ENCODE results near the gene PHF10.

DNA sequence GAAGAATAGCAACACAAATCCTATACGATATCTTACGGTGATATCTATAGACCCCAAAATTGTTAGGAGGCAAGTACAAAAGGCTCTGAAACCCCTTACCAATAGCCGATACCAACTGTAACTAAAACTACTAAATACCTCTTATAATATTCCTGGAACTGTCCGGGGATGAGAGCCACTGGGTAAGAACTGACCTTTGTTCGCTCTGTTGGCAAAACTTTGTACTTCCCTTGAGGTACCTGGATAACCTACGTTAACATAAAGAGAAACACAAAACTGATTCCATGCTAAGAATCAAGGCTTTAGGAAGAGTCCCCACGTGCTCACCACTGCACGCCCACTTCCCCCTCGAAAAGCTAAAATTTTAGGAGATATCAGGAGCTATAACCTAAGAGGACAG lies 9.7 kb downstream of the PHF10 start:
- TF ChIP-seq TOX (CRISPR knock-in tag; IDR thresholded peaks at IDR 0.05; ENCODE audit: borderline replicate concordance) (no peak), ZNF565 (CRISPR knock-in tag; conservative IDR thresholded peaks at IDR 0.05; ENCODE audit: low read depth) (no peak), ESRRG (CRISPR knock-in tag; IDR thresholded peaks at IDR 0.05) (no peak), ZFP30 (CRISPR knock-in tag; IDR thresholded peaks at IDR 0.05) (no peak), BACH2 (CRISPR knock-in tag; IDR thresholded peaks at IDR 0.05; ENCODE audit: borderline replicate concordance) (no peak), PPARA (CRISPR knock-in tag; IDR thresholded peaks at IDR 0.05; ENCODE audit: borderline replicate concordance) (no peak), ZFP3 (CRISPR knock-in tag; IDR thresholded peaks at IDR 0.05) (no peak), ZNF8 (CRISPR knock-in tag; IDR thresholded peaks at IDR 0.05) (no peak), CREB5 (CRISPR knock-in tag; IDR thresholded peaks at IDR 0.05; ENCODE audit: low read depth) (no peak), RARB (CRISPR knock-in tag; IDR thresholded peaks at IDR 0.05) (no peak)
- TF ChIP-seq, protein P1, sequence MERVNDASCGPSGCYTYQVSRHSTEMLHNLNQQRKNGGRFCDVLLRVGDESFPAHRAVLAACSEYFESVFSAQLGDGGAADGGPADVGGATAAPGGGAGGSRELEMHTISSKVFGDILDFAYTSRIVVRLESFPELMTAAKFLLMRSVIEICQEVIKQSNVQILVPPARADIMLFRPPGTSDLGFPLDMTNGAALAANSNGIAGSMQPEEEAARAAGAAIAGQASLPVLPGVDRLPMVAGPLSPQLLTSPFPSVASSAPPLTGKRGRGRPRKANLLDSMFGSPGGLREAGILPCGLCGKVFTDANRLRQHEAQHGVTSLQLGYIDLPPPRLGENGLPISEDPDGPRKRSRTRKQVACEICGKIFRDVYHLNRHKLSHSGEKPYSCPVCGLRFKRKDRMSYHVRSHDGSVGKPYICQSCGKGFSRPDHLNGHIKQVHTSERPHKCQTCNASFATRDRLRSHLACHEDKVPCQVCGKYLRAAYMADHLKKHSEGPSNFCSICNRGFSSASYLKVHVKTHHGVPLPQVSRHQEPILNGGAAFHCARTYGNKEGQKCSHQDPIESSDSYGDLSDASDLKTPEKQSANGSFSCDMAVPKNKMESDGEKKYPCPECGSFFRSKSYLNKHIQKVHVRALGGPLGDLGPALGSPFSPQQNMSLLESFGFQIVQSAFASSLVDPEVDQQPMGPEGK (CRISPR knock-in tag; IDR thresholded peaks at IDR 0.05; ENCODE audit: borderline replicate concordance) = no peak
- TF ChIP-seq, protein P2, sequence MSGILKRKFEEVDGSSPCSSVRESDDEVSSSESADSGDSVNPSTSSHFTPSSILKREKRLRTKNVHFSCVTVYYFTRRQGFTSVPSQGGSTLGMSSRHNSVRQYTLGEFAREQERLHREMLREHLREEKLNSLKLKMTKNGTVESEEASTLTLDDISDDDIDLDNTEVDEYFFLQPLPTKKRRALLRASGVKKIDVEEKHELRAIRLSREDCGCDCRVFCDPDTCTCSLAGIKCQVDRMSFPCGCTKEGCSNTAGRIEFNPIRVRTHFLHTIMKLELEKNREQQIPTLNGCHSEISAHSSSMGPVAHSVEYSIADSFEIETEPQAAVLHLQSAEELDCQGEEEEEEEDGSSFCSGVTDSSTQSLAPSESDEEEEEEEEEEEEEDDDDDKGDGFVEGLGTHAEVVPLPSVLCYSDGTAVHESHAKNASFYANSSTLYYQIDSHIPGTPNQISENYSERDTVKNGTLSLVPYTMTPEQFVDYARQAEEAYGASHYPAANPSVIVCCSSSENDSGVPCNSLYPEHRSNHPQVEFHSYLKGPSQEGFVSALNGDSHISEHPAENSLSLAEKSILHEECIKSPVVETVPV (CRISPR knock-in tag; IDR thresholded peaks at IDR 0.05) = no peak

Data from SK-N-SH treated with all-trans-retinoic acid at 6 μM for 48 hours (cell line).